SK-N-DZ (cell line): ENCODE results near the gene ART4.

Experiments
- DNase-seq: peaks from one replicate; pipeline ENCODE4 v3.0.0-alpha.2; 2015; ENCODE audit warnings: low spot score

The ART4 gene

GRCh38 chr12:14852880-14853279, 9.6 kb upstream of the ART4 start:
- no peak for DNase-seq

- DNase-seq: no peak
These were observed 7.8 kb upstream of the ART4 start for GRCh38 chr12:14850929-14851663.

GRCh38 chr12:14849661-14850060, 6.3 kb upstream of the ART4 start:
- no peak for DNase-seq

- DNase-seq: no peak
These were observed 3.7 kb upstream of the ART4 start for GRCh38 chr12:14846876-14847580.

- DNase-seq: no peak
These were observed 2.8 kb upstream of the ART4 start for GRCh38 chr12:14846042-14846587.

GRCh38 chr12:14845350-14845750, 2.0 kb upstream of the ART4 start:
- peak; percentile 69 for DNase-seq

GRCh38 chr12:14844401-14844800, 1.1 kb upstream of the ART4 start:
- DNase-seq: no peak

GRCh38 chr12:14842315-14842714, 1.0 kb downstream of the ART4 start:
- no peak for DNase-seq

GRCh38 chr12:14841761-14842160, 1.6 kb downstream of the ART4 start:
- DNase-seq: no peak

- no peak for DNase-seq
These were observed 2.7 kb downstream of the ART4 start for GRCh38 chr12:14840616-14841015.

GRCh38 chr12:14839262-14839661, 4.1 kb downstream of the ART4 start:
- no peak for DNase-seq

- DNase-seq: no peak
These were observed 6.8 kb downstream of the ART4 start for GRCh38 chr12:14836336-14837210.

GRCh38 chr12:14834509-14834908, 8.8 kb downstream of the ART4 start:
- no peak for DNase-seq

- no peak for DNase-seq
These were observed 9.4 kb downstream of the ART4 start for GRCh38 chr12:14833952-14834351.

- DNase-seq: no peak
These were observed 10.0 kb downstream of the ART4 start for GRCh38 chr12:14833336-14833735.

GRCh38 chr12:14828892-14829291, 14.4 kb downstream of the ART4 start:
- peak; percentile 22 for DNase-seq

- no peak for DNase-seq
These were observed 16.3 kb downstream of the ART4 start for GRCh38 chr12:14827043-14827442.

GRCh38 chr12:14826491-14826890, 16.8 kb downstream of the ART4 start:
- no peak for DNase-seq

- no peak for DNase-seq
These were observed 18.1 kb downstream of the ART4 start for GRCh38 chr12:14825256-14825655.

- no peak for DNase-seq
These were observed 19.2 kb downstream of the ART4 start for GRCh38 chr12:14824012-14824634.

GRCh38 chr12:14814014-14814413, 29.3 kb downstream of the ART4 start, which contains the start of gene SMCO3:
Gene SMCO3 (minus strand): TSS chr12:14814182. CDS start chr12:14806680, 7,502 bp downstream.
- no peak for DNase-seq
